GM19397 (cell line): ENCODE results near the gene CGB5.
"Not testable (repeated sequence)": the region's sequence is repeated elsewhere in the genome, so short reads cannot be mapped to it uniquely, and the experiment has no call there.

Source experiments
- ATAC-seq: cut with Tn5 transposase; IDR thresholded peaks from one replicate; pipeline ENCODE4 v1.9.1; 2021; ENCODE audit warnings: mild to moderate bottlenecking, moderate library complexity; ENCODE audit not compliant: unreplicated experiment

CGB5 gene

DNA sequence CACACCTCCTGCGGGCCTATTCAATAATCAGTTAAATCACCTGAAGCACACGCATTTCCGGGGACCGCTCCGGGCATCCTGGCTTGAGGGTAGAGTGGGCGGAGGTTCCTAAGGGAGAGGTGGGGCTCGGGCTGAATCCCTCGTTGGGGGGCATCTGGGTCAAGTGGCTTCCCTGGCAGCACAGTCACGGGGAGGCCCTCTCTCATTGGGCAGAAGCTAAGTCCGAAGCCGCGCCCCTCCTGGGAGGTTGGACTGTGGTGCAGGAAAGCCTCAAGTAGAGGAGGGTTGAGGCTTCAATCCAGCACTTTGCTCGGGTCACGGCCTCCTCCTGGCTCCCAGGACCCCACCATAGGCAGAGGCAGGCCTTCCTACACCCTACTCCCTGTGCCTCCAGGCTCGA lies at the start of gene CGB5:
Gene CGB5, plus strand, starts transcription at position 301 of the 400 bp plus-strand sequence. CDS start 362 bp downstream, outside the sequence.
- ATAC-seq = not testable (repeated sequence)

- no peak for ATAC-seq
Measured at GRCh38 chr19:48994035-48994386, 49.6 kb upstream of the CGB5 start.

GRCh38 chr19:48997972-48998371 lies 45.7 kb upstream of the CGB5 start:
- no peak for ATAC-seq

DNA sequence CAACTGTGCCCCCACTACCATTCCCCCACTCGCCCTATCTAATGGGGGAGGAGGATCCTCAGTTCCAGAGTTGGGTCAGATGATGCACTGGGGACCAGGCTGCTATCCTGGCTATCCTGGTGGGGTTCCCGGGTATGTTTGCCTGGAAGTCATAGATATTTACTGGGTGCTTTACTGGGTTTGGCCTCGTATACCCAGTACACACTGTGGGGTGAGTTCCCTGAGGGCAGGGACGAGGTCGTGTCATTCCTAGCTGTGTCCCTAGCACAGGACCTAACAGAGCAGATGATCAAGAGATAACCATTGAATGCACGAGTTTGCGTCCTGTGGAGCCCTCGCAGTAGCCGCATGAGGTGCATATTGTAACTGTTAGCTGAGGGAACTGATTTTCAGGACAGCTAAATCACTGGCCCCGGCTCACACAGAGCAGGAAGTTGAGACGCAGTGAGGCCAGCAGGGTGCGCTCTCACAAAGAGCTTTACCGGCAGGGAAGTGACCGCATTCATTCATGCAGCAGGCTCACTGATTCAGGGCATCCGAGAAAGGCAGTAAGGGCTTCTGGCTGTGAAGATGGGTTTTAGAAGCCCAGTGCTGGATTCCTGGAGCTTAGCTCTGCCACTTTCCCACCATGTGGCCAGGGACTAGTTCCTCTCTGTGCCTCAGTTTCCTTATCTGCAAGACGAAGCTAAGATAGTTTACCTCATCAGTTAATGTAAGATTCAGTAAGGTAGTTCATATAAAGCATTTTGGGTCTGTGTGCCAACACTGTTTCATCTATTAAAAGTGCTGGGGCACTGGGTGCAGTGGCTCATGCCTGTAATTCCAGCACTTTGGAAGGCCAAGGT lies 43.9 kb upstream of the CGB5 start:
- no peak for ATAC-seq

- no peak for ATAC-seq
Measured at GRCh38 chr19:49004133-49004532, 39.5 kb upstream of the CGB5 start.

- no peak for ATAC-seq
Measured at GRCh38 chr19:49004964-49005614, 38.6 kb upstream of the CGB5 start.

GRCh38 chr19:49006905-49007304 lies 36.7 kb upstream of the CGB5 start:
- no peak for ATAC-seq

GRCh38 chr19:49009828-49010227 lies 33.8 kb upstream of the CGB5 start:
- no peak for ATAC-seq

DNA sequence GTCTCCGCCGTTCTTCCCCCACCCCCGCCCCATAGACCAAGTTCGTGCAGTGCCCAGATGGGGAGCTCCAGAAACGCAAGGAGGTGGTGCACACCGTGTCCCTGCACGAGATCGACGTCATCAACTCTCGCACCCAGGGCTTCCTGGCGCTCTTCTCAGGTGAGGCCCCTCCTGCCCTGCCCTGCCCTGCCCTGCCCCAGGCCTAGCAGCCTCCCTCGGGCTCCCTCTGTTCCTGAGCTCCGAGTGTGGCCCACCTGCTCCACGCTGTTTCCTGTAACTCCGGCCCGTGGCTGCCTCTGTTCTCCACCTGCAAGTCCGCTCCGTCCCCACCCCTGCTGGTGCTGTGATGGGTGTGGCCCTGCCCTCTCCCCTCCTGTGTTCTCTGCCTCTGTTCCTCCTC lies 33.2 kb upstream of the CGB5 start:
- ATAC-seq = no peak

DNA sequence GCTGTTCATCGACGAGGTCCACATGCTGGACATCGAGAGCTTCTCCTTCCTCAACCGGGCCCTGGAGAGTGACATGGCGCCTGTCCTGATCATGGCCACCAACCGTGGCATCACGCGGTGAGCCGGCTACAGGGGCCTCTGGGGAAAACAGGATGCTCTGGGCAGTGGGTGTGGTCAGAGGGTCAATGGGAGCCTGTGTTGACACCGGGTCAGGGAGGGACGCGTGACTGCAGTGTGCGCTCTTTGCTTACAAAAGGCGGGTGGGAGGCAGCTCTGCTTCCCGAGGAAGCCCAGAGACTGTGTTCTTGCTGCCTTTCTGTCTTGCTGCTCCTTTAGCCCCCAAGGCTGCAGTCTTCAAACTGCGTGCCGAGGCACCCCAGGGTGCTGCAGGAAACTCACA lies 32.5 kb upstream of the CGB5 start:
- no peak for ATAC-seq

DNA sequence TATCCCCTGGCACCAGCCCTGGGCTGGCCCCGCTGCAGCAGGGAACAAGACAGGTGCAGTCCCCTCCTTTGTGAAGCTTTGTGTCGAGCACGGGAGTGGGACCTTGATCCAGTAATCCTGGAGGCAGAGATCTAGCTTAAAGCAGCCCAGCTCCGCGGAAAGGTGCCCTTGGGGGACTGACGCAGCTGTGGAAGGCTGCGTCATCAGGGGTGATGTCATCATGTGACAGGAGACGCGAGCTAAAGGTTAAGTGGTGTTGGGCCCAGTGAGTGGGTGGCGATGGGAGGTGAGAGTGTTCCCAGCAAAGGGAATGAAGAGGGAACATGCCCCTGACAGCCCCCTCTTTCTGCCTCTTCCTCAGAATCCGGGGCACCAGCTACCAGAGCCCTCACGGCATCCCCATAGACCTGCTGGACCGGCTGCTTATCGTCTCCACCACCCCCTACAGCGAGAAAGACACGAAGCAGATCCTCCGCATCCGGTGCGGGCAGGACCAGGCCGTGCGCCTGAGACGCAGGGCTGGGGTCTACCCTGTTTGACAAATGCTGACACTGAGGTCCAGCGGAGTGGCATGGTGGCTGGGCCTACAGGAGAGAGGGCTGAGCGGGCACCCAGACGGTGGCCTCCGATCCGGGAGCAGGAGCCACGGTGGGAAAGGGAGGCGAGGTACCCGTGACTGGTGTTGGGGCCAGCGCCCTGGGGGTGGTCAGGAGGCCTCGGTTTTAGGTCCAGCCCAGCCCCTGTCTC lies 29.4 kb upstream of the CGB5 start:
- ATAC-seq = no peak

- no peak for ATAC-seq
Measured at GRCh38 chr19:49014870-49015255, 28.8 kb upstream of the CGB5 start.

GRCh38 chr19:49016067-49016839 lies 27.4 kb upstream of the CGB5 start:
- ATAC-seq = no peak

DNA sequence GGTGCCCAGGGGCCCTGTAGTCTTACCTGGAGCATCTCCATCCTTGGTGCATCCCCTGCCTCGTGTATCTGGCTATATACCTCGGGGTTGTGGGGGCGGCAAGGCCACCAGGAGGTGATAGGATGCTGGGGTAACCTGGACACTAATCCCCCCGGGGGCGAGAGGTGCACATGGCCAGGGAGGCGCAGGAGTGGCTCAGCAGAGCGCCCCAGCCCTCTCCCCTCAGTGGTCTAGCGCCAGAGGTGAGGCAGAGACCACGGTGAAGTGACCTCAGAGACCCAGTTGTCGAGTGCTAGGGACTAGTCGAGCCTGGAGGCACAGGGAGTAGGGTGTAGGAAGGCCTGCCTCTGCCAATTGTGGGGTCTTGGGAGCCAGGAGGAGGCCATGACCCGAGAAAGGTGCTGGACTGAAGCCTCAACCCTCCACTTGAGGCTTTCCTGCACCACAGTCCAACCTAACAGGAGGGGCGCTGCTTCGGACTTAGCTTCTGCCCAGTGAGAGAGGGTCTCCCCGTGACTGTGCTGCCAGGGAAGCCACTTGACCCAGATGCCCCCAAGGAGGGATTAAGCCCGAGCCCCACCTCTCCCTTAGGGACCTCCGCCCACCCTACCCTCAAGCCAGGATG lies 26.5 kb upstream of the CGB5 start, which contains the start of gene LHB:
Gene LHB, minus strand, starts transcription at position 51 of the 625 bp plus-strand sequence. Its CDS starts 10 bp downstream, at position 41.
- no peak for ATAC-seq

DNA sequence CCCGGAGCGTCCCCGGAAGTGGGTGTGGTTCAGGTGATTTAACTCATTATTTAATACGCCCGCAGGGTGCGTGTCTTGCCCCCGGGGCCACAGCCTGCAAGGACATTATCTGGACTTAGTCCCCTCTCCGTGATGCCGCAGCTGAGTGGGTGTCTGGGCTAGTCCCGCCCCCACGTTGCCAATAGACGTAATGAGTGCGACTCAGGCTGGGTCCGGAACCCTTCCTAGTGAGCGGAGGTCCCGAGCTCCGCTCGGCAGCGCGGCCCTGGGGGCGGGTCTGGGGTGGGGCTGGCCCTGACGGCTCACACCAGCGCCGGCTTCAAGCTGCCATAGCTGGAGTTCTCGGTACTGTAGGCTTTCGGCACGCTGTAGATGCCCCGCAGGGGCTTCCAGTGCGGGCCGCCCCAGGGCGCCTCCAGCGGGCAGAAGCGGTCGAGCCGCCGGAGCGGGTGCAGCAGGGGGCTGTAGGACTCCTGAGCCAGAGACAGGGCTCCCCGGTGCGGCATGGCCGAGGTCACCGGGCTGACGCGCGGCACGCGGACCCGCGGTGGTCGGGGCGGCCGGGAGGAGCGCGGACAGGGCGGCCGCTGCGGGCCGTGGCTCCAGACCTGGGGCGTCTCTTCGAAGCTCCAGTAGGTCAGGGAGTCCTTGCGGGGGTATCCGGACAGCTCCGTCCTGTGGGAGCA lies 25.8 kb upstream of the CGB5 start:
- no peak for ATAC-seq

DNA sequence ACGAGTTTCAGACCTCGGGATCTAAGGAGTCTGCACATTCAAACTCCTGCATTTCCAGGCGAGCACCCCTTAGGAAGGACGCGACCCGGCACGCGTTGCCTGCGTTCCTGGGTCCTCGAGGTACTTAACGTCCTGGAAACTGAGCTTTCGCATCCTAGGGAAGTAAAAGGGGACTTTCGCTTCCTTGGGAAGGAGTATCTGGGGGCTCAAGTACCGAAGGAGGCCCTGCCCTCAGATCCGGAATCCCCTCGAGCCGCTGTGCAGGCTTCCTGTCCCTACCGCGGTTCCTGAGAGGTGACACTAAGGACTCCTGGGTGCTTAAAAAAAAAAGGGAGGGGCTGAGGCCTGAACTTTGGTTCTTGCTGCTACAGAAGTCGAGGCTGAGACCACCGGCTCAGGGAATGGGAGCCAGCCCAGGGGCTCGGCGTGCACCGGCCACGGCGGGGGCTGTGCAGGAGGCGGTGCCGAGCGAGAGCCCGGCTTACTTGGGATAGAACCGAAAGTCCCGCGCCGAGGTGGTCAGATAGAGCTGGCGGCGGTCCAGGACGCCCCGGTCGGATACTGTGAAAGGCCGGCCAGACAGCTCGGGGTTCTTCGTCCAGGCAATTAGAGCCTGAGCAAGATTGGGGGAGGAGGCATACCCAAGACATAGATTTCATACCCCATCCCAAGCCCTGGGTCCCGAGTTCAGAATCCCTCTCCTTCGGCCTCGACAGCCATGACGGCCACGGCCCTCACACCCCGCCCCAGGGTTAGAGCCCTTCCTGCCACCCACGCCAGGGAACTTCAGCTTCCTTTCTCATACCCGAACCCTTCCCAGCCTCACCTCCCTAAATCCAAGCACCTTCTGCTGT lies 25.0 kb upstream of the CGB5 start:
- not testable (repeated sequence) for ATAC-seq

GRCh38 chr19:49019242-49019932 lies 24.3 kb upstream of the CGB5 start:
- no peak for ATAC-seq

DNA sequence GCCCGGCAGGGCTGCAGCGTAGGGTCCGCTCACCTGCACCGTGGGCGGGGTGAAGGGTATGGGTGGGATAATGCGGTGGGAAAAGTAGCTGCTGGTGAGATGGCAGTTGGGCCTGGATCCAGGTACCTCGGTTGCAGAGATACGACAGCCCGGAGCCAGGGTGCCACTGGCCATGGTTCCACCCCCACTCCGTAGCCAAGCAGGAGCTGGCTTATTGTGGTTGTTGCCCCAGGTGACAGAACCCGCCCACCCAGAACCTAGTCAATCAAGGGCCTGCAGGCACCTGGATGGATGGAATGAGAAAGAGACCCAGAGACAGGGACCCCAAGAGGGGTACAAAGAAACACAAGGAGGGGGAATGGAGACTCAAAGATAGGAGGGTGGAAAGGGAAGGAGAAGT lies 23.3 kb upstream of the CGB5 start:
- ATAC-seq = no peak
